RCC 7860 (cell line): ENCODE results near the gene ACTR6.
"Not testable (repeated sequence)": the region's sequence is repeated elsewhere in the genome, so short reads cannot be mapped to it uniquely, and the experiment has no call there.

Experiments
- DNase-seq: peaks from one replicate; pipeline ENCODE4 v3.0.0-alpha.2; 2015; ENCODE audit warnings: low spot score
- FAIRE-seq: peaks from 2 replicates; lab custom pipeline; 2012; peaks lifted over from hg19 to GRCh38; lab: Jason Lieb, UNC

The ACTR6 gene

GRCh38 chr12:100184549-100185145, 16.0 kb upstream of the ACTR6 start:
- DNase-seq (no peak), FAIRE-seq (no peak)

DNA sequence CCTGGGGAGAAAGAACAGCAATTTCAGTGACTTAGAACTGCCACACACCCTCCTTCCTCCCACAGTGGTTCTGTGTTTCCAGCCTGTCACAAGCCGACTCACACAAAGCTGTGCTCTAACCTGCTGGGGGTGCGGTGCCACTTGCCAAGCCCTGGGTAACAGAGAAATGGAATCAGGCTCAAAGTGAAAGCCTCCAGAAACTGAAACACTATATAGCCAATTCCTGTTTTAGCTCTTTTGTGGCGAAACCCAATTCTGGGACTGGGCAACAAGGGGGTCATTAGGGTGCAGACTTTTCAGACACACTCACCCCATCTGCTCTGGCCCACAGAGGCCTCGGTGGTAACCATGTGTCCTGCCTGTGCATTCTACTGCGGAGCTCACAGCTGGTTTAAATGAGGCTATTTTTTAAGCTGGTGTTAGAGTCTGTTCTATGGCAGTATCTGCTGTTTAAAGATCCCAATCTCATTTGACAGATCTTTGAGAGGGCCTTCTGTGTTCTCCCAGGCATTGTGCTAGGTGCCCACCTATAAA, 15.2 kb upstream of the ACTR6 start:
- FAIRE-seq (no peak), DNase-seq (no peak)

GRCh38 chr12:100186071-100186470, 14.5 kb upstream of the ACTR6 start:
- FAIRE-seq (no peak), DNase-seq (no peak)

DNA sequence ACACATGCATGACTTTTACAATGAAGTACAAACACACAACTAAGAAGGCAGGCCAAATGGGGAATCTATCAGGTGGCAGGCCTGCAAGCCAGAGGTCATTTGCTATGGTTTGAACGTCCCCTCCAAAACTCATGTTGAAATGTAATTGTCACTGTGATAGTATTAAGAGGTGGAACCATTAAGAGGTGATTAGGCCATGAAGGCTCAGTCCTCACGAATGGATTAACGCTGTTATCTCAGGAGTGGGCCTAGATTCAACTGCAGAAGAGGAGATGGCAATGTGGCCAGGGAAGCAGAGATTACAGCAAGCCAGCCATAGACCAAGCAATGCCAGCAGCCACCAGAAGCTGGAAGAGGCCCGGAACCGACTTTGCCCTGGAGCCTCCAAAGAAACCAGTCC, 13.5 kb upstream of the ACTR6 start:
- FAIRE-seq (no peak), DNase-seq (no peak)

GRCh38 chr12:100187857-100188519, 12.6 kb upstream of the ACTR6 start:
- FAIRE-seq (no peak), DNase-seq (no peak)

DNA sequence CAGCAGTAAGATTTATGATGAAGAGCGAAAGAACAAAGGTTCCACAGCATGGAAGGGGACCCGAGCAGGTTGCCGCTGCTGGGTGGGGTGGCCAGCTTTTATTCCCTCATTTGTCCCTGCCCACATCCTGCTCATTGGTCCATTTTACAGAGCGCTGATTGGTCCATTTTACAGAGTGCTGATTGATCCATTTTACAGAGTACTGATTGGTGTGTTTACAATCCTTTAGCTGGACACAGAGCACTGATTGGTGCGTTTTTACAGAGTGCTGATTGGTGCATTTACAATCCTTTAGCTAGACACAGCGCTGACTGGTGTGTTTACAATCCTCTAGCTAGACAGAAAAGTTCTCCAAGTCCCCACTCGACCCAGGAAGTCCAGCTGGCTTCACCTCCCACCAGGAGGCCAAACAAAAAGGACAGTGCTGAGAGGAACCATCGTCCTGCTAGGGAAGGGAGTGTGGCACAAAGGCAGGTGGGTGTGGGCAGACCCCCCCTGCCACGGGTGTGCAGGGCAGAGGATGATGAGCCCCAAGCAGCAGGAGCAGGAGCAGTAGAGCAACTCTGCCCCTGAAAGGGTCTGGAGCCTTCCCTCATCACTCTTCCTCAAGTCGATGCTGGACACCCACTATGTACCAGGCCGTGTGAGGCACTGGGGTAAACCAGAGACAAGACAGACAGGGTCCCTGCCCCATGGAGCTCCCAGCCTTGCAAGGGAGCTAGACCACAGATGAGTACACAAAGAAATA, 11.6 kb upstream of the ACTR6 start:
- DNase-seq, FAIRE-seq: not testable (repeated sequence)

GRCh38 chr12:100189636-100190394, 10.8 kb upstream of the ACTR6 start:
- no peak for FAIRE-seq
- no peak for DNase-seq

GRCh38 chr12:100193085-100193484, 7.5 kb upstream of the ACTR6 start:
- FAIRE-seq (no peak), DNase-seq (no peak)

DNA sequence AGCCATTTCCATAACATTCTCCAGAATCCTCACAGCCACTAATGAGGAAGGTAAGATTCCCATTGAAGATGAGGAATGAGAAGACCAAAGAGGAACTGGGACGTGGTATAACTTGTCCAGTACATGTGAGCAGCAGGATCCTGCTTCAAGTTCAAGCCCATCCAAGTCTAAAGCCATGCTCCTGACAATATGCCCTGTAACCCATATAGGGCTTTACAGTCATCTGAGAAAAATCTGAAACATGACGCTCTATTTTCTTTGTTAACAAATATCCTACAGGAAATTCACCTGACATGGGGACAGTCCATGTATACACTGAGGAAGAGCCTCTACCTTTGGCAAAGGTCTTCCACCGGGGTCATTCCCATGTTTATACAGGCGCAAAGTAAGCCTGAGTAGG, 3.1 kb upstream of the ACTR6 start:
- DNase-seq: no peak
- no peak for FAIRE-seq

GRCh38 chr12:100199023-100199346, 1.6 kb upstream of the ACTR6 start:
- no peak for DNase-seq
- FAIRE-seq: no peak

DNA sequence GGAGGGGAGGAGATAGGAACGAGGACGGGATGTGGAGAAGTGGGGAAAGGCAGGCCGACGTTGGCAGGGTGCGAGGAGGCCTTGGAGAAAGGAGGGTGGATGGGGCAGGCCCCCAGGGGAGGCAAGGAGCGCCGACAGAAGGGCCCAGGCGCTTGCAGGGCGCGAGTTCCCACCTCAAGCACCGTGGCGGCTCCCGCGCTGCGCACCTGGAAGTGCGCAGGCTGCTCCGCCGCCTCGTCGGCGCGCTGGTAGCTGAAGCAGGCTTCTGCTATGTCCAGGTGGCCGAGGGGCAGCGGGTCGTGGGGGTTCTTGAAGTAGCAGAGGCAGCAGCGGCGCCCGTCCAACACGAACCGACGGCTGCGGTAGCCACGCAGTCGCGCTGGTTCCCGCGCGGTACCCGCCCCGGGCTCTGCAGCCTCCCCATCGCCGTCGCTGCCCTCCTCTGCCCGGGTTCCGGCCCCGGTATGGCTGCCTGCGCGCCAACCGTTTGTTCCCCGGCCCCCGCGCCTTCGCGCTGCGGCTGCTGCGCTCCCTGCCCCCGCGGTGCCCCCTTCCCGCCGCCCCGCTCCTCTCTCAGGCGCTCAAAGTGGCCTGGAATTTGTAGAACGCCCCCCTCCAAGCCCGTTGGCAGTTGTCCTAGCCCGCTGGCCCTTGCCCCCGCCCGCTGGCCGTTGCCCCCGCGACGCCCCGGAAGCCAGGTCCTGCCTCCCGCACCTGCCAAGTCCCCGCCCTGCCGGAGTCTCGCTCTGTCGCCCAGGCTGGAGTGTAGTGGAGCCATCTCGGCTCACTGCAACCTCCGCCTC, 1.1 kb upstream of the ACTR6 start:
- FAIRE-seq (no peak), DNase-seq (peak; percentile 52)

DNA sequence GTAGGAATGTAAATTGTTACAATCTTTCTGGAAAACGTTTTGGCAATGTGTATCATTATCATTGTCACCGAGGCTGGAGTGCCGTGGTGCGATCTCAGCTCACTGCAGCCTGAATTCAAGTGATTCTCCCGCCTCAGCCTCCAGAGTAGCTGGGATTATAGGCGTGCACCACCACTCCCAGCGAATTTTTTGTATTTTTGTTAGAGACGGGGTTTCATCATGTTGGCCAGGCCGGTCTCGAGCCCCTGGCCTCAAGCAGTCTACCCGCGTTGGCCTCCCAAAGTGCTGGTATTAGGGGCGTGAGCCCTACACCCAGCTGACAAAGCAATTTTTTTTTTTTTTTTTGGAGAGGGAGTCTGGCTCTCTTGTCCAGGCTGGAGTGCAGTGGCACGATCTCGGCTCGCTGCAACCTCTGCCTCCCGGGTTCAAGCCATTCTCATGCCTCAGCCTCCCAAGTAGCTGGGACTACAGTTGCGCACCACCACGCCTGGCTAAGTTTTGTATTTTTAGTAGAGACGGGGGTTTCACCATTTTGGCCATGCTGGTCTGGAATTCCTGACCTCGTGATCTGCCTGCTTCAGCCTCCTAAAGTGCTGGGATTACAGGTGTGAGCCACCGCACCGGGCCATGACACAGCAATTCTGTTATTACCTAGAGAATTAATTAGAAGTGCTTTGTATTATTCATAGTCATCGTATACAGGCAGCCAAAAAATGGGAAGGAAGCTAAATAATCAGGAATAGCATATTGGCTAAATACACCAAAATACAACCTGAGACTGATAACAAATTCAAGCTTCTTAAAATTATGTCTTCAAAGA, 1.2 kb downstream of the ACTR6 start:
- DNase-seq: no peak
- no peak for FAIRE-seq

- DNase-seq (no peak), FAIRE-seq (no peak)
Measured at GRCh38 chr12:100207311-100207710, 6.7 kb downstream of the ACTR6 start.

GRCh38 chr12:100208834-100209233, 8.2 kb downstream of the ACTR6 start:
- DNase-seq (no peak), FAIRE-seq (no peak)

DNA sequence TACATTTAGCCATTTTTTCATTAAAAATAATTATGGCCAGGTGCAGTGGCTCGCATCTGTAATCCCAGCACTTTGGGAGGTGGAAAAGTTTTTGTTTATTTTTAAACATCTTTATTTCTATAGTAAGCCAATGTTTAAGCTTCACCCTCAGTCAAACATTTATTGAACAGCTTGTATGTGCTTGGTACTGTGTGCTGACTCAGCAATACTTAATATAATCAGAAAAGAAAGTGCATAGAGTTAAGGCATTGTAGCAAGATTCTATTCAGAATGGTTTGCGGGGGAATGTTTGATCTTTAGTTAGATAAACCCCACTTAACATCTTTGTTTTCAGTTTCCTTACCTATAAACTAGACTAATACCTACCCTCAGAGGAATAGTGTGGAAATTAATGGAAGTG, 11.1 kb downstream of the ACTR6 start:
- no peak for FAIRE-seq
- no peak for DNase-seq

GRCh38 chr12:100213016-100213891, 12.6 kb downstream of the ACTR6 start:
- FAIRE-seq: no peak
- DNase-seq: no peak

DNA sequence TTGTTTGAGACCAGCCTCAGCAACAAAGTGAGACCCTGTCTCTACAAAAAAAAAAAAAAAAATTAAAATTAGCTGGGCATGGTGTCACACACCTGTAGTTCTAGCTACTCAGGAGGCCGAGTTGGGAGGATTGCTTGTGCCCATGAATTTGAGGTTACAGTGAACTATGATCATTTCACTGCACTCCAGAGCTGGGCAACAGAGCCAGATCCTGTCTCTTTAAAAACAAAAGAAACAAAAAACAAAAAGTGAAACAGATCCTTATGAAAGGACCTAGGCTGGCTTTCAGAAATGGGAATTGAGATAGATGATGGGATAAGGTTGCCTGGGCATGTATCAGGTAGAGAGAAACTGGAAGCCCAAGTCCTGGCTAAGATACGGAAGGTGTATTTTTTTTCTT, 13.9 kb downstream of the ACTR6 start:
- no peak for DNase-seq
- no peak for FAIRE-seq

DNA sequence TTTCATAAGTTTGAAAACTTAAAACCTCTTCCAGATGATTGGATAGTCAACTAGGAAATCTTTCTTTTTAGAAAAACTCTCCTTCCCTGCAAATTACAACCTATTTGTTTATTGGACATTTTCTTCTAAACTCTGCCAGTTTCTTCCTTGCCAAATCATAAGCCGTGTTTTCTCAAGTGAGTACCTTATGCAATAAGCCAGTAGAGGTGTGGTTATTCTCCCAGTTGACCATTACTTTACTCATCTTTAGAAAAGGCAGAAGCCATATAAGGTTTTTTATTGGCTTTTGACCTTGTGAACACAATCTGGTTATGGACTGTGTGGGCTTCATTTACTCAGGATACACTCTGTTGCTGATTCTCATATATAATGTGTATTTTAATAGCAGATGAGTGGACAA, 14.6 kb downstream of the ACTR6 start:
- FAIRE-seq: no peak

DNA sequence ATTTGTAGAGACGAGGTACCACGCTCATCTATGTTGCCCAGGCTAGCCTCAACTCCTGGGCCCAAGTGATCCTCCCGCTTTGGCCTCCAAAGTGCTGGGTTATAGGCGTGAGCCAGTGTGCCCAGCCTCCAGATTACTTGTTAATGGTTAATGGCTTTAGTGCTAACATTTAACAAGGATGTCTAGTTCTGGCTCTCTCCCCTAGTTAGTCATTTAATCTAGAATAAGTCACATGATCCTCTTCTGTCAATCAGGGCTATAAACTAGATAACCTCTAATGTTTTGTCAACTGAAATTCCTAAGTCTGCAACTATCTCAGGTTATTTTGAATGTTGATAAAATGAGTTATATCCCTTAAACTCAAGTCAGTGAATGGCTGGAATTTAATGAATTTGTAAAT, 15.7 kb downstream of the ACTR6 start:
- DNase-seq (no peak), FAIRE-seq (peak; percentile 46)

More for the DNA sequence above, 14.6 kb downstream of the ACTR6 start:
- no peak for DNase-seq
